Hepatocyte (in vitro differentiated cells): Measurements from ENCODE around the gene PTPRT.

Experiments
- CTCF ChIP-seq: fragments of 200-600 bp; sonication (generic); IDR thresholded peaks from 2 replicates; pipeline ENCODE4 v1.5.1; 2016; ENCODE audit warnings: antibody characterized with exemption, mild to moderate bottlenecking; ENCODE audit not compliant: poor library complexity
- EZH2 ChIP-seq: fragments of 200-600 bp; sonication (generic); IDR thresholded peaks from 2 replicates; pipeline ENCODE4 v1.6.1; 2016; ENCODE audit warnings: antibody characterized with exemption, mild to moderate bottlenecking, borderline replicate concordance

GRCh38 chr20:42915081-42915480, 274.6 kb downstream of the PTPRT start:
- TF ChIP-seq CTCF (no peak), EZH2 (no peak)
